Neutrophil (primary cell): ENCODE measurements around the gene IRS2.

ENCODE experiments used
- H3K27ac ChIP-seq: fragments of 200-600 bp; sonication (generic); 2 replicates; pipeline ENCODE4 v1.5.1; 2016; ENCODE audit warnings: mild to moderate bottlenecking, moderate library complexity
- H3K27me3 ChIP-seq: fragments of 200-600 bp; sonication (generic); 2 replicates; pipeline ENCODE4 v1.6.0; 2016; ENCODE audit warnings: mild to moderate bottlenecking
- H3K36me3 ChIP-seq: fragments of 200-600 bp; sonication (generic); 2 replicates; pipeline ENCODE4 v1.5.1; 2017
- H3K4me1 ChIP-seq, 2 experiments: fragments of 200-600 bp in 1 of 2; sonication (generic) in 1 of 2; 1 replicate in 1 of 2; 2 replicates in 1 of 2; pipeline versions ENCODE4 v1.5.1 to v1.6.1; 2013 to 2016; ENCODE audit warnings: low read depth in 1 of 2, low read length in 1 of 2, mild to moderate bottlenecking in 1 of 2, moderate library complexity in 1 of 2; ENCODE audit not compliant: control insufficient read depth in 1 of 2, insufficient read depth in 1 of 2
- H3K4me3 ChIP-seq, 2 experiments: fragments of 200-600 bp in 1 of 2; sonication (generic) in 1 of 2; 1 replicate in 1 of 2; 2 replicates in 1 of 2; pipeline ENCODE4 v1.5.1; 2013 to 2016; ENCODE audit warnings: low read depth in 1 of 2, low read length in 1 of 2, mild to moderate bottlenecking in 1 of 2, moderate library complexity in 1 of 2
- H3K9me3 ChIP-seq: fragments of 200-600 bp; sonication (generic); 2 replicates; pipeline ENCODE4 v1.5.1; 2016
- CTCF ChIP-seq: fragments of 200-600 bp; sonication (generic); IDR thresholded peaks from 2 replicates; pipeline ENCODE4 v1.5.1; 2016; ENCODE audit warnings: antibody characterized with exemption

Gene IRS2

GRCh38 chr13:109783815-109784589 is 2.4 kb downstream of the IRS2 start:
- TF ChIP-seq CTCF = no peak
- H3K4me1 ChIP-seq = peaks cover 65 to 66% of the 10 kb centered on the region in 2 experiments
- H3K36me3 ChIP-seq = peaks cover 55% of the 10 kb centered on the region
- H3K9me3 ChIP-seq = no peaks in the 10 kb centered on the region
- peak overlapping the region; percentile 62 to 100 for H3K4me3 ChIP-seq
- H3K27ac ChIP-seq = peak overlapping the region; percentile 98
- H3K27me3 ChIP-seq = no peaks in the 10 kb centered on the region

GRCh38 chr13:109783447-109783814 is 3.0 kb downstream of the IRS2 start:
- Histone ChIP-seq H3K4me3 (peak overlapping the region in 1 of 2 experiments; percentile 100), H3K36me3 (peaks cover 58% of the 10 kb centered on the region), H3K4me1 (peaks cover 65 to 66% of the 10 kb centered on the region in 2 experiments), H3K9me3 (no peaks in the 10 kb centered on the region), H3K27me3 (no peaks in the 10 kb centered on the region), H3K27ac (no peak overlapping the region)
- no peak for TF ChIP-seq CTCF

- H3K9me3 ChIP-seq = no peaks in the 10 kb centered on the region
- H3K27me3 ChIP-seq = no peaks in the 10 kb centered on the region
- peaks cover 58% of the 10 kb centered on the region for H3K36me3 ChIP-seq
- H3K27ac ChIP-seq = no peak overlapping the region
- TF ChIP-seq CTCF = no peak
- H3K4me3 ChIP-seq = peak overlapping the region; percentile 57 to 100
- H3K4me1 ChIP-seq = peaks cover 65 to 66% of the 10 kb centered on the region in 2 experiments
Measured at GRCh38 chr13:109782823-109783431, 3.5 kb downstream of the IRS2 start.

- TF ChIP-seq CTCF = no peak
- peak overlapping the region; percentile 57 to 65 for H3K4me3 ChIP-seq
- H3K9me3 ChIP-seq = no peaks in the 10 kb centered on the region
- no peaks in the 10 kb centered on the region for H3K27me3 ChIP-seq
- H3K4me1 ChIP-seq = peaks cover 66% of the 10 kb centered on the region in 2 experiments
- H3K36me3 ChIP-seq = peaks cover 58% of the 10 kb centered on the region
- peak overlapping the region; percentile 39 for H3K27ac ChIP-seq
Measured at GRCh38 chr13:109782066-109782822, 4.1 kb downstream of the IRS2 start.

- Histone ChIP-seq H3K36me3 (peaks cover 58% of the 10 kb centered on the region), H3K4me3 (peak overlapping the region; percentile 57 to 65), H3K9me3 (no peaks in the 10 kb centered on the region), H3K4me1 (peaks cover 72 to 73% of the 10 kb centered on the region in 2 experiments), H3K27me3 (no peaks in the 10 kb centered on the region), H3K27ac (peak overlapping the region; percentile 39)
- no peak for TF ChIP-seq CTCF
Measured at GRCh38 chr13:109781384-109782065, 4.9 kb downstream of the IRS2 start.
